ENCODE data around the gene CTBP2. TPM values are rescaled to one million over a fixed set of nuclear protein-coding genes. Genes with fewer than 3 reads are reported as not detected.

CTBP2 gene
- total RNA-seq, 1 experiment from 2014 or later = 212 TPM

DNA sequence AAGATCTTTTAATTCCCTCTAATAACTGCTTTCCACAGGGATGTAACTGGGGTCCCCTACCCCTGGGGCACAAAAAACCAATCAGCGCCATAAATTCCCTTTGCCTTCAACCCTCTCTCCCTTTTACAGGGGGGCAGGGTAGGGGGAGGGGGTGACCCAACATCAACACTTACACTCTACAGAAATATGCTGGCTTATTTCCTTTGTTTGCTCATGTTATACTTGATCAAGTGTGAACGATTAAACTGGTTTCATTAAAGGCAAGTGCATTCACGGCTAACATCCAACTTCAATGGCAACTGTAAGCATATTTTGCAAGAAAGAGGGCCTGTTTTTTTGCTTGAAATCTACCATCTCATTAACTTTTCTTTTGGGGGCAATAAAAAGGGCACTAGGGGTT lies 2.9 kb downstream of the CTBP2 start:
- no peak overlapping the region for H2BK20ac ChIP-seq (ENCODE audit: low read depth, low read length, poor library complexity, severe bottlenecking)
- H3K23ac ChIP-seq (ENCODE audit: insufficient read length, low read depth, low read length) = no peak overlapping the region
- peaks cover 5% of the 10 kb centered on the region for H3K4me1 ChIP-seq (ENCODE audit: insufficient read depth, low read length)
- no peak overlapping the region for H3K56ac ChIP-seq (ENCODE audit: insufficient read length, low read depth, low read length)
- H3K27me3 Mint-ChIP-seq (ENCODE audit: low read depth) = no peaks in the 10 kb centered on the region
- peaks cover 26% of the 10 kb centered on the region for H3K23me2 ChIP-seq (ENCODE audit: insufficient read length, low read depth, low read length, poor library complexity, severe bottlenecking)
- H3K79me2 ChIP-seq (ENCODE audit: insufficient read depth, low read length) = peaks cover 54% of the 10 kb centered on the region
- no peaks in the 10 kb centered on the region for H3K27me3 ChIP-seq (ENCODE audit: insufficient read depth, low read length)
- peak overlapping the region; percentile 82 for H3K9ac ChIP-seq (ENCODE audit: extremely low read depth, insufficient read length, low read length)
- H4K91ac ChIP-seq (ENCODE audit: insufficient read length, low read depth, low read length) = no peak overlapping the region
- H3K9me3 Mint-ChIP-seq = peaks cover 0 to 2% of the 10 kb centered on the region in 2 experiments; a peak in 3 of 5 replicates
- peaks cover 53% of the 10 kb centered on the region in 2 experiments for H3K4me1 Mint-ChIP-seq
- no peak overlapping the region for H2BK12ac ChIP-seq (ENCODE audit: insufficient read length, low read depth, low read length)
- no peak overlapping the region for H2AK5ac ChIP-seq (ENCODE audit: insufficient read length, low read length)
- no CpG with 5 or more reads among the region's 3 CpGs for WGBS (ENCODE audit: extremely low coverage, insufficient read length, low lambda C conversion rate)
- no peak overlapping the region for H4K5ac ChIP-seq (ENCODE audit: insufficient read length, low read depth, low read length)
- H4K8ac ChIP-seq (replicated peaks; ENCODE audit: insufficient read length, low read depth, low read length) = no peak overlapping the region
- no peak overlapping the region for H3K4ac ChIP-seq (ENCODE audit: low read depth, low read length)
- no peaks in the 10 kb centered on the region for H3K79me1 ChIP-seq (ENCODE audit: insufficient read depth, low read depth, low read length, poor library complexity, severe bottlenecking)
- no peak overlapping the region for H2BK5ac ChIP-seq (ENCODE audit: insufficient read length, low read length)
- H3K4me2 ChIP-seq (ENCODE audit: insufficient read depth, insufficient read length, low read length) = peak overlapping the region; percentile 94
- DNase-seq = no peak
- H3T11ph ChIP-seq (ENCODE audit: low read length) = no peak overlapping the region
- peak overlapping the region; percentile 53 for H3K27ac ChIP-seq (ENCODE audit: insufficient read length, low read depth, low read length)
- H2AFZ ChIP-seq (ENCODE audit: low read length) = no peak overlapping the region
- H3K36me3 Mint-ChIP-seq (ENCODE audit: insufficient read depth in 1 of 3, low read depth in 3 of 3) = peaks cover 5 to 11% (median 10%) of the 10 kb centered on the region in 3 experiments
- no peaks in the 10 kb centered on the region for H4K20me1 ChIP-seq (ENCODE audit: control insufficient read depth, insufficient read depth, insufficient read length)
- H2BK120ac ChIP-seq (ENCODE audit: low read depth, low read length, poor library complexity, severe bottlenecking) = no peak overlapping the region
- TF ChIP-seq, protein P1, sequence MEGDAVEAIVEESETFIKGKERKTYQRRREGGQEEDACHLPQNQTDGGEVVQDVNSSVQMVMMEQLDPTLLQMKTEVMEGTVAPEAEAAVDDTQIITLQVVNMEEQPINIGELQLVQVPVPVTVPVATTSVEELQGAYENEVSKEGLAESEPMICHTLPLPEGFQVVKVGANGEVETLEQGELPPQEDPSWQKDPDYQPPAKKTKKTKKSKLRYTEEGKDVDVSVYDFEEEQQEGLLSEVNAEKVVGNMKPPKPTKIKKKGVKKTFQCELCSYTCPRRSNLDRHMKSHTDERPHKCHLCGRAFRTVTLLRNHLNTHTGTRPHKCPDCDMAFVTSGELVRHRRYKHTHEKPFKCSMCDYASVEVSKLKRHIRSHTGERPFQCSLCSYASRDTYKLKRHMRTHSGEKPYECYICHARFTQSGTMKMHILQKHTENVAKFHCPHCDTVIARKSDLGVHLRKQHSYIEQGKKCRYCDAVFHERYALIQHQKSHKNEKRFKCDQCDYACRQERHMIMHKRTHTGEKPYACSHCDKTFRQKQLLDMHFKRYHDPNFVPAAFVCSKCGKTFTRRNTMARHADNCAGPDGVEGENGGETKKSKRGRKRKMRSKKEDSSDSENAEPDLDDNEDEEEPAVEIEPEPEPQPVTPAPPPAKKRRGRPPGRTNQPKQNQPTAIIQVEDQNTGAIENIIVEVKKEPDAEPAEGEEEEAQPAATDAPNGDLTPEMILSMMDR (conservative IDR thresholded peaks at IDR 0.05) = no peak
- peak overlapping the region; percentile 54 to 100 (median 99) for H3K27ac Mint-ChIP-seq
- H3K9me3 ChIP-seq (ENCODE audit: control insufficient read depth, low read depth, low read length) = no peaks in the 10 kb centered on the region
- H3K4me3 Mint-ChIP-seq = peak overlapping the region; percentile 95 to 99
- H3K14ac ChIP-seq (ENCODE audit: insufficient read depth, low read length) = no peak overlapping the region
- H2BK15ac ChIP-seq (ENCODE audit: low read depth, low read length) = no peak overlapping the region
- H3K18ac ChIP-seq (ENCODE audit: insufficient read length, low read depth, low read length) = no peak overlapping the region
